ENCODE data around the gene TBC1D5. TPM values are rescaled to one million over a fixed set of nuclear protein-coding genes. Genes with fewer than 3 reads are reported as not detected.

TBC1D5 gene
- total and polyA plus RNA-seq, 2 donors (not counting 1 experiment from before 2014, with no cell fraction given): 22.6 to 111 TPM

DNA sequence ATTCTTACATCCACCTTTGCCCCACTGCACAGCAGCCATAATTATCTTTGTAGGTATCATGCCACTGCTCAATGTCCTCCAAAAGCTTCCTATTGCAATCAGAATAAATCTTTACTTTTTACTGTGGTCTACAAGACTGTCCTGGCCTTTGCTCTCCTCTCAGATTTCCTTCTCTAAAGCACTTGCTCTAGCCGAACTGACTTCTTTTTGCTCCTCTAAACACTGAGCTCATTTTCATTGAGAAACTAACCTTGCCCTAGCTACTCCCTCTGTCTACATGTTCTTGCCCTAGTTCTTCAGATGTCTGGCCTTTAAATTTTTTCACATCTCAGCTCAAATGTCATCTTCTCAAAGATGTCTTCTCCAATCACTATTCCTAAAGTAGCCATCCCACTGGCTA lies 342.8 kb downstream of the TBC1D5 start:
- DNase-seq (no peak), ATAC-seq (ENCODE audit: low read depth) (peak; percentile 34)
- CTCF ChIA-PET: interaction anchor here (1.9 to 2.7 kb wide), 2 partner anchors 14 to 442 kb away, joined by 7 to 13 read pairs; no protein-coding TSS in a partner anchor
- peak overlapping the region; percentile 19 for H3K9ac ChIP-seq (ENCODE audit: low read length)
- H3K4me2 ChIP-seq (replicated peaks; ENCODE audit: low read depth, low read length, poor library complexity, severe bottlenecking): peak overlapping the region; percentile 50
- WGBS (ENCODE audit: insufficient coverage): 42% methylated on average over 1 of the region's 1 CpG
- H4K20me1 ChIP-seq (ENCODE audit: control insufficient read depth, insufficient read depth, low read length, poor library complexity, severe bottlenecking): no peaks in the 10 kb centered on the region
- peaks cover 0 to 20% of the 10 kb centered on the region in 2 experiments for H3K36me3 ChIP-seq (replicated peaks in 1 of 2; ENCODE audit: control extremely low read depth in 1 of 2, control insufficient read depth in 1 of 2, extremely low read depth in 1 of 2, insufficient read depth in 2 of 2, low read length in 1 of 2)
- peaks cover 34% of the 10 kb centered on the region for H3K4me1 Mint-ChIP-seq
- H3K4me1 ChIP-seq (ENCODE audit: control insufficient read depth in 2 of 2, insufficient read depth in 2 of 2, low read length in 2 of 2): peaks cover 25 to 28% of the 10 kb centered on the region in 2 donors
- TF ChIP-seq, protein P1, sequence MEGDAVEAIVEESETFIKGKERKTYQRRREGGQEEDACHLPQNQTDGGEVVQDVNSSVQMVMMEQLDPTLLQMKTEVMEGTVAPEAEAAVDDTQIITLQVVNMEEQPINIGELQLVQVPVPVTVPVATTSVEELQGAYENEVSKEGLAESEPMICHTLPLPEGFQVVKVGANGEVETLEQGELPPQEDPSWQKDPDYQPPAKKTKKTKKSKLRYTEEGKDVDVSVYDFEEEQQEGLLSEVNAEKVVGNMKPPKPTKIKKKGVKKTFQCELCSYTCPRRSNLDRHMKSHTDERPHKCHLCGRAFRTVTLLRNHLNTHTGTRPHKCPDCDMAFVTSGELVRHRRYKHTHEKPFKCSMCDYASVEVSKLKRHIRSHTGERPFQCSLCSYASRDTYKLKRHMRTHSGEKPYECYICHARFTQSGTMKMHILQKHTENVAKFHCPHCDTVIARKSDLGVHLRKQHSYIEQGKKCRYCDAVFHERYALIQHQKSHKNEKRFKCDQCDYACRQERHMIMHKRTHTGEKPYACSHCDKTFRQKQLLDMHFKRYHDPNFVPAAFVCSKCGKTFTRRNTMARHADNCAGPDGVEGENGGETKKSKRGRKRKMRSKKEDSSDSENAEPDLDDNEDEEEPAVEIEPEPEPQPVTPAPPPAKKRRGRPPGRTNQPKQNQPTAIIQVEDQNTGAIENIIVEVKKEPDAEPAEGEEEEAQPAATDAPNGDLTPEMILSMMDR (IDR thresholded peaks at IDR 0.05): no peak
- no peak for TF ChIP-seq EZH2 (IDR thresholded peaks at IDR 0.05; ENCODE audit: borderline replicate concordance, insufficient read depth, low read depth, low read length, poor library complexity, severe bottlenecking)
- no peak overlapping the region for H3K4me3 Mint-ChIP-seq
- H3K27ac ChIP-seq (ENCODE audit: low read length in 2 of 2): peak overlapping the region; percentile 39 to 74
- no peaks in the 10 kb centered on the region for H3K9me3 ChIP-seq (ENCODE audit: control extremely low read depth in 1 of 3, control insufficient read depth in 2 of 3, insufficient read depth in 1 of 3, low read length in 2 of 3)
- H2AFZ ChIP-seq (ENCODE audit: insufficient read depth, low read depth, low read length, poor library complexity, severe bottlenecking): no peak overlapping the region
- H3K27ac Mint-ChIP-seq: no peak overlapping the region
- no peaks in the 10 kb centered on the region for H3K27me3 Mint-ChIP-seq
- H3K9me3 Mint-ChIP-seq (ENCODE audit: insufficient read depth): no peaks in the 10 kb centered on the region
- no peaks in the 10 kb centered on the region for H3K27me3 ChIP-seq (replicated peaks in 1 of 4; ENCODE audit: control extremely low read depth in 1 of 4, control insufficient read depth in 3 of 4, insufficient read depth in 4 of 4, low read length in 3 of 4)
- intact Hi-C loops (cut with micrococcal nuclease): no loop called here
- no peak overlapping the region for H3K4me3 ChIP-seq (ENCODE audit: control extremely low read depth in 1 of 5, extremely low read depth in 1 of 5, insufficient read depth in 1 of 5, low read depth in 2 of 5, low read length in 4 of 5)
- H3K79me2 ChIP-seq (ENCODE audit: control insufficient read depth, insufficient read depth, low read length): no peaks in the 10 kb centered on the region
- POLR2A ChIA-PET: interaction anchor here (0.6 kb wide), 1 partner anchor 1540 kb away, joined by 7 read pairs; no protein-coding TSS in a partner anchor

GRCh38 chr3:17398959-17399551 lies 343.4 kb downstream of the TBC1D5 start:
- Mint-ChIP-seq H3K4me3 (no peak overlapping the region), H3K4me1 (peaks cover 35% of the 10 kb centered on the region), H3K9me3 (ENCODE audit: insufficient read depth) (no peaks in the 10 kb centered on the region), H3K27ac (no peak overlapping the region), H3K27me3 (no peaks in the 10 kb centered on the region)
- ATAC-seq (ENCODE audit: low read depth) (peak; percentile 76), DNase-seq (peak; percentile 62)
- H3K27me3 ChIP-seq (replicated peaks in 1 of 4; ENCODE audit: control extremely low read depth in 1 of 4, control insufficient read depth in 3 of 4, insufficient read depth in 4 of 4, low read length in 3 of 4): no peaks in the 10 kb centered on the region
- no peak overlapping the region for H2AFZ ChIP-seq (ENCODE audit: insufficient read depth, low read depth, low read length, poor library complexity, severe bottlenecking)
- no peak overlapping the region for H3K4me3 ChIP-seq (ENCODE audit: control extremely low read depth in 1 of 5, extremely low read depth in 1 of 5, insufficient read depth in 1 of 5, low read depth in 2 of 5, low read length in 4 of 5)
- WGBS (ENCODE audit: insufficient coverage): 43% methylated on average over 1 of the region's 2 CpGs
- H3K9me3 ChIP-seq (ENCODE audit: control extremely low read depth in 1 of 3, control insufficient read depth in 2 of 3, insufficient read depth in 1 of 3, low read length in 2 of 3): no peaks in the 10 kb centered on the region
- POLR2A ChIA-PET: interaction anchor here (0.6 kb wide), 1 partner anchor 1539 kb away, joined by 7 read pairs; no protein-coding TSS in a partner anchor
- H3K4me2 ChIP-seq (replicated peaks; ENCODE audit: low read depth, low read length, poor library complexity, severe bottlenecking): peak overlapping the region; percentile 50
- peak overlapping the region; percentile 19 for H3K9ac ChIP-seq (ENCODE audit: low read length)
- H3K79me2 ChIP-seq (ENCODE audit: control insufficient read depth, insufficient read depth, low read length): no peaks in the 10 kb centered on the region
- peaks cover 26 to 28% of the 10 kb centered on the region in 2 donors for H3K4me1 ChIP-seq (ENCODE audit: control insufficient read depth in 2 of 2, insufficient read depth in 2 of 2, low read length in 2 of 2)
- peaks cover 4 to 15% of the 10 kb centered on the region in 2 experiments for H3K36me3 ChIP-seq (replicated peaks in 1 of 2; ENCODE audit: control extremely low read depth in 1 of 2, control insufficient read depth in 1 of 2, extremely low read depth in 1 of 2, insufficient read depth in 2 of 2, low read length in 1 of 2)
- intact Hi-C loops (cut with micrococcal nuclease): no loop called here
- no peak for TF ChIP-seq EZH2 (IDR thresholded peaks at IDR 0.05; ENCODE audit: borderline replicate concordance, insufficient read depth, low read depth, low read length, poor library complexity, severe bottlenecking)
- TF ChIP-seq, protein P1 (IDR thresholded peaks at IDR 0.05): no peak
- H3K27ac ChIP-seq (ENCODE audit: low read length in 2 of 2): peak overlapping the region; percentile 39 to 74
- CTCF ChIA-PET: interaction anchor here (1.9 to 2.7 kb wide), 2 partner anchors 15 to 442 kb away, joined by 7 to 13 read pairs; no protein-coding TSS in a partner anchor
- no peaks in the 10 kb centered on the region for H4K20me1 ChIP-seq (ENCODE audit: control insufficient read depth, insufficient read depth, low read length, poor library complexity, severe bottlenecking)

Measured in B cell (primary cell).